22Rv1 (cell line): Measurements from ENCODE around the gene LYZL4.

Experiments
- H3K27ac ChIP-seq: fragments of 450-650 bp; 2 replicates; pipeline ENCODE4 v1.5.1; 2017
- CTCF ChIP-seq: fragments of 450-650 bp; IDR thresholded peaks from 2 replicates; pipeline ENCODE4 v1.5.1; 2017; ENCODE audit warnings: mild to moderate bottlenecking
- ZFX ChIP-seq: fragments of 450-650 bp; IDR thresholded peaks from 2 replicates; pipeline ENCODE4 v1.6.1; 2017; ENCODE audit warnings: antibody characterized with exemption, borderline replicate concordance

The LYZL4 gene

DNA sequence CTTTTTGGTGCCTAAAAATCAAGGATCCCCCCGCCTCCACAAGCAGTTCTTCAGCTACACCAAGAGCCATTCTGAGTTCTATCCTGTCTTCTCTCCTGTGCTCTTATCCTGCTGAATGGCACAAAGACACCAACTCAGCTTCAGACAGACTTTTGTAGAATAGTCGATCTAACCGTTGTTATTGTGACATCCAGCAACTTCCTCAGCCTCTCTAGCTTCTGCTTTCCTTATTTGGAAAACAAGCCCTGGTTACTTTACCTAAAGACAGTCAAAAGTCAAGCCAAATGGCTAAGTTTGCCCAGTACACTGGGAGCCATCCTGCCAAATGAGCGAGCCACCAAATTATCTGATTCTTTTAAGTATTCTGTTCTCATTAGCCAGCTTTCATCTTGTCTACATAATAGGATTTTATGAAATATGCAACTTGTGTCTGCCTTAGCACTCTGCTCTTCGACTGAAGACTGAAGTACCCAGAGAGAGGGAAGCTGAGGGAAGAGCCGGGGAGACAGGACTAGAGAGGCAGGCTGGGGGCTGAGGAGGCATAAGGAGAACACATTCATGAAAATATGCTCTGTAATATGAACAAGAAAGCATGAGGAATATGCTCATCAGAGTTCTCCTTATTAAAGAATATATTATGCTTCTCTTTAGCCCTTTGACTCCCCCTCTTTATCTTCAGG lies 35.1 kb downstream of the LYZL4 start:
- H3K27ac ChIP-seq: no peak overlapping the region
- TF ChIP-seq CTCF (no peak), ZFX (no peak)

DNA sequence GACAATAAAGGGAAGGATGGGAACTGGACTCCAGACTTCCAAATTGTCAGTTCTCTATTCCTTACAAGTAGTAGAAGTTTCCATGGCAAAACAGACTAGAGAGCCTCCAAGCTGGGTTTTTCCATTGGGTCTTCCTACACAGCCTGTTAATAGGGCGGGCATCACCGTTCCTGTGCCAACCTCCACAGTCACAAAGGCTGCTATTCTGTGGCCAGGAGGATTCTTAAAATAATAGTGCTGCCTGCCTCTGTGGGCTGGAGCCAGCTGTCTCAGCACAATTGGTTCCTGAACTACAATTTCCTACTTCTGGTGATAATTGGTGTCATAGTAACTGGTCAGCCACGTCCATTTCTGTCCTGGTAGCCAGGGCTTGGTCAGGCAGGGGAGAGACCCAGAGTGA lies 38.6 kb downstream of the LYZL4 start:
- TF ChIP-seq ZFX (no peak), CTCF (no peak)
- no peak overlapping the region for H3K27ac ChIP-seq

- TF ChIP-seq ZFX (no peak), CTCF (no peak)
- no peak overlapping the region for H3K27ac ChIP-seq
Observed at GRCh38 chr3:42369832-42370231, 40.6 kb downstream of the LYZL4 start.

DNA sequence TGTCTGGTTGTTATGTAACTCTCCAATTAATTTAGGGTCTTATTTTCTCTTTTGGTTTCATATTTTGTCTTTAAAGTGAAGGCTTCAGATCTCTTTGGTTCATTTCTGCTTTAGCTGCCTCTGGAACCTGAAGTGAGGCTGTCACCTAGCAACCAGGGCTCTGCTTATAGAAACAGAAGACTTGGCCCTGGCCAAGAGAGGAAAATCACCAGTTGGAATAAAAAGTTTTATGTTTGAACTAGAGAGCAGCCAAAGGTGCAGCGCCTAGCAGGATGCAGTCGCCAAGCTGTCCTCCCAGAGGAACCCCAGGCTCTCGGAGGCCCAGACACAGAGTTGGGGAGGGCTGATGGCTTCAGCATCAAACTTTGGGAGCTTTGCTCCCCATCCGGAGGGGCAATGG lies 41.1 kb downstream of the LYZL4 start:
- H3K27ac ChIP-seq: no peak overlapping the region
- TF ChIP-seq CTCF: no peak
- no peak for TF ChIP-seq ZFX

DNA sequence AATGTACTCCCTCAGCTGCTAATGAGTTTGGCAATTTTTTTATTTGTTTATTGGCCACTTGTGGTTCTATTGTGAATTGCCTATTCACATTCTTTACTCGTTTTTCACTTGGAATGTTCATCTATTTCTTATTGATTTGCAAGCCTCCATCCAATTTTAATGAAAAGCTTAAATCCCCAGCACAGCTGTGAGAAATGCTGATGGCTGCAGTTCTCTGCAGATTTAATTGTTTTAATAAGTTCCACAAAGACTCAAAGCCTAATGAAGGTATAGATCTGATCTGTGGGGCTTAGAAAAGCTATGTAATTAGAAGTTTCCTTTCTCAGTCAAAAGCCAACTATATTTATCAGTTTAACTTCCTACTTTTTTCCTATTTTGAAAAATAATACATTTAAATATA lies 41.5 kb downstream of the LYZL4 start:
- no peak overlapping the region for H3K27ac ChIP-seq
- TF ChIP-seq ZFX: no peak
- TF ChIP-seq CTCF: no peak

GRCh38 chr3:42367903-42368302 lies 42.5 kb downstream of the LYZL4 start:
- TF ChIP-seq ZFX: no peak
- TF ChIP-seq CTCF: no peak
- H3K27ac ChIP-seq: no peak overlapping the region

DNA sequence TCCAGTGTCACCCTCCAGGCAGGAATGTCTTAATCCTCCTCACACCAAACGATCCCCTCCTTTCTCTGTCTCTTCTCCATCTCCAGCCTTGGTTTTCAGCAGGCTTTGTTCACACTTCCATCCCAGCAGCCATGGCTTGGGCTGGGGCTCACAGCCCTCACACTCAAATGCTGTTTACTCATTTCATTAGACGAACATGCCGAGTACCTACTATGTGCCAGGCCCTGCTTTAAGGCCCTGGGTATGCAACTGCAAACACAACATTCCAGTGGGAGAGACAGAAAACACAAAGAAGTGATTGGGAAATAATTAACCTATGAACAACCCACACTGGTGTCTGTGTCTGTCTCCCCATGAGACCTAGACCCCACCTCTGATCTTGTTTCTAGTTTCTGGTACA lies 43.9 kb downstream of the LYZL4 start:
- no peak for TF ChIP-seq ZFX
- no peak for TF ChIP-seq CTCF

More for the DNA sequence above, 43.9 kb downstream of the LYZL4 start:
- no peak overlapping the region for H3K27ac ChIP-seq
